ENCODE data around the gene CCDC68. TPM values are rescaled to one million over a fixed set of nuclear protein-coding genes. Genes with fewer than 3 reads are reported as not detected.

Gene CCDC68
- total RNA-seq, 1 experiment from 2014 or later, result 3.1 TPM

DNA sequence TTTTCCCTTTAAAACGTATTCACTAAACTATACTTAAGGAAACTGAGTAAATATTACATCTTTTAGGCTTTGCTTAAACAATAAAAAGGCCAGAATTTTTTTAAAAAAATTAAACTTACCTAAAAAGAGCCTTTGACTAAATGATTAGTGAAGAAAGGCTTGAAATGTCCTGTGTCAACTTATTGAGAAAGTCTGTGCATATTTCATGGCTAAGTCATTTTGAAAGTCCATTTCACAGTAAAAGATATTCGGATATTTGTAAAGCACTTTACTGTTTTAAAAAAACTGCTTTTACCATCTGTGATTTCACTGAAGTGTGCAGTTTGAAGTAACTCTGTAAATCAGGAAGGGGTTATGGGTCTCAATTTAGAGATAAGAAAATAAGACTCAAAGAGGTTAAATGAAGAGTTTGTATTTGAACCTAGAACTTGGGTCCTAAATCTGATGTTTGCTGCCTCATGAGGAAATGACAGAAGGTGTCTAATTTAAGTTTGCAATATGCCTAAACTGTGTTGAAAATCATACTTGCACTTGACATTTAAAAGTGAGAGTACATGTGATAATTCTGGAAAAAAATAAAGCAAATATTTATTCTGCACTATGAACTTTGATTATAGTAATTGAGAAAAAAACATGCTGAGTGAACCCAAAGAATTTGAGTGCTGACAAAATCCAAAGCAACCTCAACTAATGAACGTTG is 80.5 kb downstream of the CCDC68 start:
- DNase-seq, result no peak
- POLR2A ChIA-PET (ENCODE audit: unreplicated experiment), result no interaction called here

DNA sequence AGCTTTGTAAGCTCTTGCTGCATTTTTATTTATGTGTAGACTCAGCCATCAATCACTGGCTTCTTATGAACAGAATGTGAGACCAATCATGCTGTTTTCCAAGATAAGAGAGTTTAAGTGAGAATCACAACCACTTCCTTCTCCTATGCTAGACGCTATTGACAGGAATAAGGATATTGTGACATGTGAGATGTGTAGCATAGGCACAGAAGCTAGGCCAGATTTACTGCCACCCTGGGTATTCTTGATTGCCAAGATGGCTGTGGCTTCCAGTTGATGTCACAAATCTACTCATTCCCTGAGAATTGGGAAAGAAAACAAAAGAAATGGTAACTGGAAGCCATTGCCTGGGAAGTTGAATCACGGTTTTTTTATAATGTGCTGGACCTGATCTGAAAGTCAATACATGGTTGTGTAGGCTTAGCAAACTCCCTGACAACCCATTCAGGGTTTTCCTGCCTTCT is 81.1 kb downstream of the CCDC68 start:
- ChIA-PET POLR2A (ENCODE audit: unreplicated experiment) (no interaction called here), CTCF (no interaction called here)
- ATAC-seq, result no peak

More for the DNA sequence above, 80.5 kb downstream of the CCDC68 start:
- CTCF ChIA-PET, result no interaction called here
- no peak for ATAC-seq
- Histone ChIP-seq H3K36me3 (ENCODE audit: low read depth, low read length) (no peaks in the 10 kb centered on the region), H3K79me2 (ENCODE audit: low read length) (no peaks in the 10 kb centered on the region), H3K9me2 (replicated peaks; ENCODE audit: low read length) (no peaks in the 10 kb centered on the region), H2AFZ (ENCODE audit: low read length) (no peak overlapping the region), H3K27ac (ENCODE audit: low read length) (no peak overlapping the region), H3K4me2 (ENCODE audit: low read length) (no peak overlapping the region), H3K9me3 (ENCODE audit: low read length) (no peaks in the 10 kb centered on the region), H4K20me1 (ENCODE audit: low read length) (no peaks in the 10 kb centered on the region), H3K27me3 (ENCODE audit: low read length) (no peaks in the 10 kb centered on the region), H3K9ac (ENCODE audit: low read length) (no peak overlapping the region), H3K4me1 (ENCODE audit: insufficient read depth, low read length) (peaks cover 11% of the 10 kb centered on the region; the same call in 1 of the 2 replicates), H3F3A (ENCODE audit: low read length, unreplicated experiment) (no peaks in the 10 kb centered on the region), H3K4me3 (ENCODE audit: low read length) (no peak overlapping the region)
- intact Hi-C loops (cut with micrococcal nuclease), result no loop called here
- no TSS peak for BruUV-seq (replicated peaks)
- no peak for TF ChIP-seq EZH2 (IDR thresholded peaks at IDR 0.05; ENCODE audit: low read length, unreplicated experiment)

DNA sequence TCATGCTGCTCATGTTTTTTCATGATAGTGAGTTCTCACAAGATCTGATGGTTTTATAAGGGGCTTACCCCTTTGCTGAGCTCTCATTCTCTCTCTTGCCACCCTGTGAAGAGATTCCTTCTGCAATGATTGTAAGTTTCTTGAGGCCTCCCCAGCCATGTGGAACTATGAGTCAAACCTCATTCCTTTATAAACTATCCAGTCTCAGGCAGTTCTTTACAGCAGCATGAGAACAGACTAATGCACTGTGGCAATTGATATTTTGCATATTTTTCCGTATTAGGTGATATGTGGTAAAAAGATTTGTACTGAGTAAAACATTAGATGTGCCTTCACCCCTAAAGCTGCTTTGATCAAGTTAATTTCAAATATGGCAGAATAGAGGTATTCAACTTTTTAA is 82.2 kb downstream of the CCDC68 start:
- POLR2A ChIA-PET (ENCODE audit: unreplicated experiment), result no interaction called here
- Histone ChIP-seq H3F3A (ENCODE audit: low read length, unreplicated experiment) (no peaks in the 10 kb centered on the region), H4K20me1 (ENCODE audit: low read length) (no peaks in the 10 kb centered on the region), H3K27me3 (ENCODE audit: low read length) (no peaks in the 10 kb centered on the region), H3K36me3 (ENCODE audit: low read depth, low read length) (no peaks in the 10 kb centered on the region), H3K79me2 (ENCODE audit: low read length) (no peaks in the 10 kb centered on the region), H3K4me1 (ENCODE audit: insufficient read depth, low read length) (peaks cover 11% of the 10 kb centered on the region; the same call in 1 of the 2 replicates), H3K9ac (ENCODE audit: low read length) (no peak overlapping the region), H3K9me3 (ENCODE audit: low read length) (no peaks in the 10 kb centered on the region), H2AFZ (ENCODE audit: low read length) (no peak overlapping the region), H3K27ac (ENCODE audit: low read length) (no peak overlapping the region), H3K9me2 (replicated peaks; ENCODE audit: low read length) (no peaks in the 10 kb centered on the region), H3K4me2 (ENCODE audit: low read length) (no peak overlapping the region), H3K4me3 (ENCODE audit: low read length) (no peak overlapping the region)
- DNase-seq (no peak), ATAC-seq (no peak)
- no TSS peak for BruUV-seq (replicated peaks)
- CTCF ChIA-PET, result no interaction called here
- TF ChIP-seq, protein P1, sequence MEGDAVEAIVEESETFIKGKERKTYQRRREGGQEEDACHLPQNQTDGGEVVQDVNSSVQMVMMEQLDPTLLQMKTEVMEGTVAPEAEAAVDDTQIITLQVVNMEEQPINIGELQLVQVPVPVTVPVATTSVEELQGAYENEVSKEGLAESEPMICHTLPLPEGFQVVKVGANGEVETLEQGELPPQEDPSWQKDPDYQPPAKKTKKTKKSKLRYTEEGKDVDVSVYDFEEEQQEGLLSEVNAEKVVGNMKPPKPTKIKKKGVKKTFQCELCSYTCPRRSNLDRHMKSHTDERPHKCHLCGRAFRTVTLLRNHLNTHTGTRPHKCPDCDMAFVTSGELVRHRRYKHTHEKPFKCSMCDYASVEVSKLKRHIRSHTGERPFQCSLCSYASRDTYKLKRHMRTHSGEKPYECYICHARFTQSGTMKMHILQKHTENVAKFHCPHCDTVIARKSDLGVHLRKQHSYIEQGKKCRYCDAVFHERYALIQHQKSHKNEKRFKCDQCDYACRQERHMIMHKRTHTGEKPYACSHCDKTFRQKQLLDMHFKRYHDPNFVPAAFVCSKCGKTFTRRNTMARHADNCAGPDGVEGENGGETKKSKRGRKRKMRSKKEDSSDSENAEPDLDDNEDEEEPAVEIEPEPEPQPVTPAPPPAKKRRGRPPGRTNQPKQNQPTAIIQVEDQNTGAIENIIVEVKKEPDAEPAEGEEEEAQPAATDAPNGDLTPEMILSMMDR (conservative IDR thresholded peaks at IDR 0.05; ENCODE audit: low read depth, low read length), result no peak
- TF ChIP-seq EZH2phosphoT487 (IDR thresholded peaks at IDR 0.05; ENCODE audit: borderline replicate concordance, low read length) (no peak), EZH2 (IDR thresholded peaks at IDR 0.05; ENCODE audit: low read length, unreplicated experiment) (no peak)
- intact Hi-C loops (cut with micrococcal nuclease), result no loop called here

More for the DNA sequence above, 81.1 kb downstream of the CCDC68 start:
- H3K27me3 ChIP-seq (ENCODE audit: low read length), result no peaks in the 10 kb centered on the region
- no peaks in the 10 kb centered on the region for H3F3A ChIP-seq (ENCODE audit: low read length, unreplicated experiment)
- no peak overlapping the region for H3K9ac ChIP-seq (ENCODE audit: low read length)
- peaks cover 11% of the 10 kb centered on the region; the same call in 1 of the 2 replicates for H3K4me1 ChIP-seq (ENCODE audit: insufficient read depth, low read length)
- BruUV-seq (replicated peaks), result no TSS peak
- H3K4me2 ChIP-seq (ENCODE audit: low read length), result no peak overlapping the region
- H4K20me1 ChIP-seq (ENCODE audit: low read length), result no peaks in the 10 kb centered on the region
- DNase-seq, result no peak
- no peak overlapping the region for H3K4me3 ChIP-seq (ENCODE audit: low read length)
- H3K9me2 ChIP-seq (replicated peaks; ENCODE audit: low read length), result no peaks in the 10 kb centered on the region
- TF ChIP-seq, protein P1 (conservative IDR thresholded peaks at IDR 0.05; ENCODE audit: low read depth, low read length), result no peak
- TF ChIP-seq EZH2 (IDR thresholded peaks at IDR 0.05; ENCODE audit: low read length, unreplicated experiment) (no peak), EZH2phosphoT487 (IDR thresholded peaks at IDR 0.05; ENCODE audit: borderline replicate concordance, low read length) (no peak)
- no peak overlapping the region for H2AFZ ChIP-seq (ENCODE audit: low read length)
- H3K9me3 ChIP-seq (ENCODE audit: low read length), result no peaks in the 10 kb centered on the region
- H3K79me2 ChIP-seq (ENCODE audit: low read length), result no peaks in the 10 kb centered on the region
- intact Hi-C loops (cut with micrococcal nuclease), result no loop called here
- no peaks in the 10 kb centered on the region for H3K36me3 ChIP-seq (ENCODE audit: low read depth, low read length)
- no peak overlapping the region for H3K27ac ChIP-seq (ENCODE audit: low read length)
